Measurements from ENCODE around the gene PRR7. TPM values are rescaled to one million over a fixed set of nuclear protein-coding genes. Genes with fewer than 3 reads are reported as not detected.
A peak's percentile ranks its signal among the peaks of the same experiment; 100 is the strongest.

The PRR7 gene
- total and polyA plus RNA-seq, 2 of the 4 experiments (the other 2 are of a cell fraction) = 1.1 to 10.1 TPM

DNA sequence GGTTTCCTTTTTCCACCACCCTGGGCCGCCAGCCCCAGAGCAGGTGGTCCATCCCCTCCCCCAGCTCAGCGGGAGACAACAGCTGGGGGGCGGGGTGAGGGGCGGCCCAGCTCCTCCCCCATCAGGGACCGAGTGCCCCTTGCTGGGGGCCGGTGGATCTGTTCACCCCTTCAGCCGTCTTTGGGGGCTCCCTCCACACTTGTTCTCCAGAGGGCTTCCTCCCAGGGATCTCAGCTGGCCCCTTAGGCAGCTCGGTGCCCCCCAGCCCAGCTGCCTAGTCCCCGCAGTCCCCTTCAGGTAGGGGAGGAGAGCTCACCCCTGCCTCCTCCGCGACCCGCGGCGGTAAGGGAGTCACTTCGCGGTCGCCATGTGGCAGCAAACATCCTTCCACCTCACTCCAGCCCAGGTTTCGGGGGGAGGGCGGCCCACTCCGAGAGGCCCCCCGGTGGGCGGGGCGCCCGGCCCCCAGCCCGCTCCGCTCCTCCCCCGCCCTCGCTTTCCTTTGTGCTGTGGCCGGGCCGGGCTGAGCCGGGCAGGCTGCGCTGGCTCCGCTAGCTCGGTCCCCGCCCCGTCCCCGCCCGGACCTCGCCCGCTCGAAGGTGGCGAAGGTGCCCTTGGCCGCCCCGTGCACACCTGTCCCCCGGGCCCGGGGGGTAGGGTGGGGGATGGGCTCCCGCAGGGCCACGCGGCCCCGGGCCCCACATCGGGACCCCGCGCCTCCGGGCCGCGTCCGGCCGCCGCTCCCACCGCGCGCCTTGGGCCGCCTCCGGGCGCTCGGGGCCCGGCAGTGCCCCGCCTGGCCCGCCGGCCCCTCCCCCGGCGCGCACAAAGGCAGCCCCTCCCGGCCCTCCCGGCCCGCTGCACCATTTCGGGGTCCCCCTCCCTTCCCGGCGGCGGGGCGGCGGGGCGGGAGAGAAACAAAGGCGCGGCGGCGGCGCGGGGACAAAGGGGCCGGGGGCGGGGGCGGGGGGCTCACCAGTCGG, 26.1 kb downstream of the PRR7 start:
- BruUV-seq (replicated peaks) = no TSS peak
- peak overlapping the region; percentile 91 for H2AK5ac ChIP-seq (ENCODE audit: low read depth, low read length)
- H3K4me2 ChIP-seq (ENCODE audit: low read depth, low read length) = peak overlapping the region; percentile 75
- peak overlapping the region; percentile 53; the same call in 1 of the 2 replicates for H4K5ac ChIP-seq (ENCODE audit: low read depth, low read length)
- peaks cover 55% of the 10 kb centered on the region for H4K20me1 ChIP-seq (ENCODE audit: insufficient read depth, low read length)
- no peak overlapping the region; the same call in 1 of the 2 replicates for H2BK120ac ChIP-seq (ENCODE audit: low read depth, low read length)
- H3K4me3 ChIP-seq (ENCODE audit: insufficient read depth, low read depth, low read length) = peak overlapping the region; percentile 97
- DNase-seq = no peak
- H2BK20ac ChIP-seq (ENCODE audit: low read depth, low read length) = no peak overlapping the region
- H3K18ac ChIP-seq (ENCODE audit: low read depth, low read length) = peak overlapping the region; percentile 80; the same call in 1 of the 2 replicates
- ChIA-PET POLR2A (ENCODE audit: unreplicated experiment) (interaction anchor here (1.9 kb wide), 1 partner anchor 23 kb away, joined by 11 read pairs; no protein-coding TSS in a partner anchor), CTCF (no interaction called here)
- WGBS, 2 experiments (ENCODE audit: extremely low coverage in 2 of 2, insufficient read length in 1 of 2) = 0% methylated on average over 19 of the region's 93 CpGs; no CpG with 5 or more reads in 1 of the 2 experiments
- peak overlapping the region; percentile 99 for H2AK9ac ChIP-seq (replicated peaks; ENCODE audit: low read depth, low read length, poor library complexity)
- H3K14ac ChIP-seq (replicated peaks; ENCODE audit: low read depth, low read length) = peak overlapping the region; percentile 72; the same call in 1 of the 2 replicates
- peak overlapping the region; percentile 91 for H3K4ac ChIP-seq (ENCODE audit: low read depth, low read length)
- TF ChIP-seq MXI1 (IDR thresholded peaks at IDR 0.05; ENCODE audit: borderline replicate concordance, low read depth, low read length) (peak; percentile 6; the same call in 1 of the 2 replicates), CHD1 (IDR thresholded peaks at IDR 0.05; ENCODE audit: low read depth, low read length) (no peak), MAZ (IDR thresholded peaks at IDR 0.05; ENCODE audit: borderline replicate concordance, low read depth, low read length) (peak; percentile 47; the same call in 1 of the 2 replicates), RCOR1 (IDR thresholded peaks at IDR 0.05; ENCODE audit: insufficient replicate concordance, low read length) (no peak), POLR2A (IDR thresholded peaks at IDR 0.05; ENCODE audit: low read depth, low read length) (0 out of 2 replicates have a peak, but pooled peaks have one; percentile 51)
- TF ChIP-seq, protein P1, sequence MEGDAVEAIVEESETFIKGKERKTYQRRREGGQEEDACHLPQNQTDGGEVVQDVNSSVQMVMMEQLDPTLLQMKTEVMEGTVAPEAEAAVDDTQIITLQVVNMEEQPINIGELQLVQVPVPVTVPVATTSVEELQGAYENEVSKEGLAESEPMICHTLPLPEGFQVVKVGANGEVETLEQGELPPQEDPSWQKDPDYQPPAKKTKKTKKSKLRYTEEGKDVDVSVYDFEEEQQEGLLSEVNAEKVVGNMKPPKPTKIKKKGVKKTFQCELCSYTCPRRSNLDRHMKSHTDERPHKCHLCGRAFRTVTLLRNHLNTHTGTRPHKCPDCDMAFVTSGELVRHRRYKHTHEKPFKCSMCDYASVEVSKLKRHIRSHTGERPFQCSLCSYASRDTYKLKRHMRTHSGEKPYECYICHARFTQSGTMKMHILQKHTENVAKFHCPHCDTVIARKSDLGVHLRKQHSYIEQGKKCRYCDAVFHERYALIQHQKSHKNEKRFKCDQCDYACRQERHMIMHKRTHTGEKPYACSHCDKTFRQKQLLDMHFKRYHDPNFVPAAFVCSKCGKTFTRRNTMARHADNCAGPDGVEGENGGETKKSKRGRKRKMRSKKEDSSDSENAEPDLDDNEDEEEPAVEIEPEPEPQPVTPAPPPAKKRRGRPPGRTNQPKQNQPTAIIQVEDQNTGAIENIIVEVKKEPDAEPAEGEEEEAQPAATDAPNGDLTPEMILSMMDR (conservative IDR thresholded peaks at IDR 0.05; ENCODE audit: low read depth, low read length) = no peak
- no peaks in the 10 kb centered on the region for H3K27me3 ChIP-seq (ENCODE audit: control insufficient read depth, insufficient read depth, low read length)
- H4K8ac ChIP-seq (ENCODE audit: low read depth in 2 of 2, low read length in 2 of 2) = peak overlapping the region in 1 of 2 experiments; percentile 16; a peak in 2 of 4 replicates
- peak overlapping the region; percentile 32 for H3K56ac ChIP-seq (ENCODE audit: extremely low read depth, insufficient read depth, low read length)
- peak; percentile 18 for ATAC-seq (ENCODE audit: low read depth)
- H3K9ac ChIP-seq (ENCODE audit: low read depth, low read length) = peak overlapping the region; percentile 94
- no peaks in the 10 kb centered on the region for H3K9me3 ChIP-seq (ENCODE audit: control insufficient read depth, insufficient read depth, low read length)
- in situ Hi-C loops (cut with MboI; ENCODE audit: low sequenced_read_pairs) (no loop called here), dilution Hi-C loops (cut with HindIII; ENCODE audit: low sequenced_read_pairs, unreplicated experiment) (no loop called here), intact Hi-C loops (cut with micrococcal nuclease) (loop anchor here (2.0 kb wide), 1 partner anchor 24 kb away; the partner anchor contains the start of gene PDLIM7)
- peak overlapping the region; percentile 69; the same call in 1 of the 2 replicates for H3K23ac ChIP-seq (ENCODE audit: low read depth, low read length)
- peaks cover 23% of the 10 kb centered on the region for H3K36me3 ChIP-seq (ENCODE audit: control insufficient read depth, insufficient read depth, low read length)
- H3K79me1 ChIP-seq (ENCODE audit: low read depth in 1 of 2, low read length in 2 of 2) = peaks cover 13 to 49% of the 10 kb centered on the region in 2 experiments; a peak in 3 of 4 replicates
- peak overlapping the region; percentile 80 for H4K91ac ChIP-seq (ENCODE audit: insufficient read depth, low read depth, low read length)
- peak overlapping the region; percentile 93 for H2BK5ac ChIP-seq (ENCODE audit: low read depth, low read length, poor library complexity, severe bottlenecking)
- H2BK15ac ChIP-seq (ENCODE audit: low read depth, low read length) = no peak overlapping the region
- peaks cover 47% of the 10 kb centered on the region for H3K4me1 ChIP-seq (ENCODE audit: control insufficient read depth, insufficient read depth, low read length)
- peak overlapping the region; percentile 93 for H3K27ac ChIP-seq (ENCODE audit: insufficient read depth, low read length)
- H3K9me1 ChIP-seq (ENCODE audit: insufficient read depth, low read length) = peaks cover 43% of the 10 kb centered on the region
- H2AFZ ChIP-seq (replicated peaks; ENCODE audit: low read length, poor library complexity) = peak overlapping the region; percentile 85

Data from IMR-90 (cell line).